GM18502 (cell line): ENCODE measurements around the gene IP6K3.
A peak's percentile ranks its signal among the peaks of the same experiment; 100 is the strongest.

Experiments
- ATAC-seq: cut with Tn5 transposase; IDR thresholded peaks from one replicate; pipeline ENCODE4 v1.9.1; 2021; ENCODE audit warnings: mild to moderate bottlenecking; ENCODE audit not compliant: unreplicated experiment, poor library complexity

IP6K3 gene, protein sequence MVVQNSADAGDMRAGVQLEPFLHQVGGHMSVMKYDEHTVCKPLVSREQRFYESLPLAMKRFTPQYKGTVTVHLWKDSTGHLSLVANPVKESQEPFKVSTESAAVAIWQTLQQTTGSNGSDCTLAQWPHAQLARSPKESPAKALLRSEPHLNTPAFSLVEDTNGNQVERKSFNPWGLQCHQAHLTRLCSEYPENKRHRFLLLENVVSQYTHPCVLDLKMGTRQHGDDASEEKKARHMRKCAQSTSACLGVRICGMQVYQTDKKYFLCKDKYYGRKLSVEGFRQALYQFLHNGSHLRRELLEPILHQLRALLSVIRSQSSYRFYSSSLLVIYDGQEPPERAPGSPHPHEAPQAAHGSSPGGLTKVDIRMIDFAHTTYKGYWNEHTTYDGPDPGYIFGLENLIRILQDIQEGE

GRCh38 chr6:33746651-33747100 lies at the start of gene IP6K3:
Gene IP6K3 (minus strand): TSS chr6:33746905. CDS start chr6:33735476, 11,429 bp downstream.
- ATAC-seq = no peak

DNA sequence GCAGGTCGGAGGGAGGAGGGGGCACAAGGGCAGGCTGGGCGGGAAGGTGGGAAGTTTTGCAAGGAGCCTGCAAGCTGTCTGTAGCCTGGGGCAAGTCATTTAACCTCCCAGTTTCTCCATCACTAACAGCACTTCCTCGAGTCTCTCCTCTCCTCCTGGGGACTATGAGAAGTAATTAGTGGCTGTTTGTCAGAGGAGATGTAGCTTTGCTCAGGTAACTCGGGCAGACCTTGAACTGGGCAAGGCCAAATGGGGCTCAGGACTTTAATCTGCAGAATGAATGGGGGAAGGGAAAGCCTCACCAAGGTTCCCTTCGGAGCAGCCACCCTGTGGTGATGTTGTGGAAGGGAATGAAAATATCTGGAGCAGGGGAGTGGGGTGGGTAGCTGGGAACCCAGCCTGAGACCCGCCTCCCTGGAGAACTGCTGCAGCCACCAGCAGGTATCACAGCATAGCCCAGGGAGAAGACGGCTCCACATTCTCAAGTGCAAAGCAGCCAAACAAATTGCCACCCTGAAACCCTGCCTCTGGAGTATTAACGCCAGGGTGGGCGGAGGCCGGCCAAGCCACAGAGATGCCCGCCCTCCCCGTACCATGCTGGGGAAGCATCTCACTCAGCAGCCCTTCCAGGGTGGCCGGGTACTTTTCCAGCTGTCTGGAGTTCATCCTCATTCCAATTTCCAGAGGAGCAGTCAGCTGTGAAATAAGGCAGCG lies 48.4 kb upstream of the IP6K3 start:
- ATAC-seq = no peak

DNA sequence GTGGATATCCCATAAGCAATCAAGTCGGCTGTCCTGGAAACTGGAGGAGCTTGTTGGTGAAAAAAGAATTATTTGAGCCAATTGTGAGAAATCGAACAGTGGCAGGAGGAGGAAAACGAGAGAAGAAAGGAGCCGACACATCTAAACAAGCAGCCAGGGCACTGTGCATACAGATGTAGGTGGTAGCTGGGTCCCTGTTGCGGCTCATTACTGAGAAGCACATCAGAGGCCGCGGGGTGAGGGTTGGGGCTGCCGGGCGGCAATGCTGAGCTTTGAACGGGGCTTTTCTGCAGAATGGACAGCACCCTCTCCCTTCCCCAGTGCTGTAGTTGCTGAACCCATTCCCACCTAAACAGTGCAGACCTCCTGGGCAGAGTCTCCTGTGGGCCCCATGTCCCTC lies 46.3 kb upstream of the IP6K3 start:
- no peak for ATAC-seq

DNA sequence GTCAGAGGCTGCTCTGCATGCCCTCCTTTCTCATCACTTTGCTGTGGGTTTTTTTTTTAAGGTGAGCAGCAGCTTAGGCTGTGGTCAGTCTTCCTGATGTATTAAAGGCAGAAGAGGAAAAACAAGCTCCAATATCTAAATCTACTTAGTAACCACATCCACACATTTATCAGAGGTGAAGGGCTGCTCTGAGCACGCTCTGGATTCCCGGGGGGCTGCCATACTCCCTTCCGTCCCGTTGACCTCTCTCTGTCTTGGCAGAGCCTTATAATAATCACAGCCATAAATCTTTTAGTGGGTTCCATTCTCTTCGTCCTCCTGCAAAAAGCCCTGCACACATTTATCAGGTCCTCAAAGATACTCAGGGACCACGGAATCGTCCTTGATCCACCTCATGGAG lies 44.9 kb upstream of the IP6K3 start:
- ATAC-seq = no peak

- no peak for ATAC-seq
Observed at GRCh38 chr6:33790910-33791309, 44.2 kb upstream of the IP6K3 start.

DNA sequence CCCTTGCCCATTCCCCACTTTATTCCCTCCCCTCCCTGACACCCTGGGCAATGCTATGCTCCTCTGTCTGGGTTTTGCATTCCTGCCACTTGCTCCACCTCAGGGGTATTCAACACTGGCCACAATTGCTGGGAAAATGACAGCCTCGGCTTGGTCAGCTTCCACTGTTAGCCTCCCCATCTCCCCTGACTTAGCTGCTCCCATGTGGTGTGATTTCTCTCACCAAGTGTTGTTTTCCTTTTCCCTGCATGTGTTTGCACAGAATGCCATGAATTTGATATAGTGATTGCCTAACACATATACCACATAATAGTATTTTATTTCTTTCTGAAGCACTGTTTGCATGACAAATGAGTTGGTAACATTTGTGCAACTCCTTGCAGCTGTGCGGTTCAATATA lies 43.7 kb upstream of the IP6K3 start:
- no peak for ATAC-seq

DNA sequence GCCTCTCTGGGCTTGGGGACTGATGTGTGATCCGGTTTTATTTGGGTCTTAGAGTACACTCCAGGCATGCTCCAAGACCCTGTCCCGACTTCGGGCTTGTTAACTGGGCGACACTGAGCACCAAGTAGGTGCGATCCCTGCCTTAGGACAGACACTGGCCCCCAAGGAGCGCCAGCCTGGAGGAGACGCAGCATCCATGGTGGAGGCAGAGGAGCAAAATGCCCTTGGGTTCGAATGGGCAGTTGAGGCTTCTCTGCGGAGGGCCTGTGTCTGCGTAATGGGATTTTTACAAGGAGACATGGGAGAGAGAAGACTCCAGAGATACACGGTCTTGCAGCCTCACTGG lies 42.8 kb upstream of the IP6K3 start:
- ATAC-seq = no peak

DNA sequence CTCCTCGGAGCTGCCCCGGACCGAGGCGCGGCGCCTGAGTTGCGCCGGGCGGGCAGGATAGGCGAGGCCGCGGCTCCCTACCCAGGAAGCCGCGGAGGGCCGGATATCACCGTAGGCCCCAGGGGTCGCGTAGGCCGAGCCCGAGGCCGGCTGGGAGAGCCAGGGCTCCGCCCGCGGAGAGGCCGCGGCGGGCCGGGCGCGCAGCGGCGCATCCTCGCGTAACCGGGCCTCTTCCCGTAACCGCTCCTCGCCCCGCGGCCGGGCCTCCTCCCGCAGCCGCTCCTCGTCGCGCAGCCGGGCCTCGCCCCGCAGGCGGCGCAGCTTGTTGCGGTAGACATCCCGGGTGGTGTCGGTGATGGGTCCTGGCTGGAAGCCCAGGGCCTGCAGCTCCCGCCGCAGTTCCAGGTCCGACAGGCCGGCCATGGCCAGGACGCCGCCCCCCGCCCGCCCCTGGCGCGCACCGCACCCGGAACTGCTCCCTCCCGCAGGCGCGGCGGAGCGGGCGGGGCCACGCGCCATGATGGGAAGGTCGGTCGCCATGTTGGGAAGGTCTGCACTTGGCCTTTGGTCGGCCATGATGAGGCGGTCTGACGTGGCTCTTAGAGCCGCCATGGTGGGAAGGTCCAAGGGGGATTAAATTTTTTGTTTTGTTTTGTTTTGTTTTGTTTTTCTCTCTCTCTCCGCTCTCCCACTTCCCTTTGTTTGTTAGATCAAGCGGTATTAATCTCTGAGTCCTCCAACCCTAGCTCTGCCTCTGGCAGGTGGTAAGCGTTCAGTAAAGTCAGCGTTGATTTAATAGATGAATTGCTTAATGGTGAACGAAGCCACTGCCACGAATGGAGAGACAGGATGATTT lies 42.2 kb upstream of the IP6K3 start, which contains the start of gene LEMD2:
LEMD2 (minus strand) TSS at position 437 of the 856 bp plus-strand sequence; CDS start at position 423, 14 bp downstream.
- peak; percentile 86 for ATAC-seq

- ATAC-seq = peak; percentile 54
Observed at GRCh38 chr6:33787954-33788693, 41.4 kb upstream of the IP6K3 start.

GRCh38 chr6:33787346-33787953 lies 40.7 kb upstream of the IP6K3 start:
- no peak for ATAC-seq

DNA sequence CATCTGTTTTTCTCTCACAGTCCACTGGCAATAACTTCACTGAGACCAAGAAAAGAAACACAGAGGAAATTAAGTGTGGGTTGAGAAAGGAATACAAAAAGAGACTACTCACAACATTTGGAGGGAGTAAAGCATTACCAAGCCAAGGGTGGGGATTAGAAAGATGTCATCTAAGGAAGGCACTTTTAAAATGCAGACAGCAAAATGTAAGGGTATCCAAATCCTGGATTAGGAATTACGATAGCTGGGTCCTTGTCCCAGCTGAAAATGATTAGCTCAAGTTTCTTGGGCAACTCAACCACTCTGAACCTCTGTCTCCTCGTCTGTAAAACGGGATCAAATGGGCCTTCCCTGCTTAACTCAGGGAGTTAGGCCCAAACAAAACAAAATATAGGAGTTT lies 40.0 kb upstream of the IP6K3 start:
- ATAC-seq = no peak

- no peak for ATAC-seq
Observed at GRCh38 chr6:33785778-33786177, 39.1 kb upstream of the IP6K3 start.

DNA sequence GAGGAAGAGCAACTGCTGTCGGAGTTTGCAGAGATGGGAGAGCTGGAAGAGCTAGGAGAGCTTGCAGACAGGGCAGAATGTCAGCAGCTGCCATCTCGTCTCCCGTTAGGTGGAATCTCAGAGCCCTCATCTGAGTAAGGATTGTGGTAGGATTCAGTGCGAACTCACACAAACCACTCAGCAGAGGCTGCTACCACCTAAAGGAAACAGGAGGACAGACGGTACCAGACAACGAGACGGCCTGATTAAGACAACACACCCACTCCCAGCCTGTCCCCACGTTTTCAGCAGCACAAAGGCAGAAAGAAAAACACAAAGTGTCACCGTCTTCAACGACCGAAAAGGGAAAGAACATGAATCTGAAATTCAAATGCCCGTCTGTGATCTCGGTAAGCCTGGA lies 38.1 kb upstream of the IP6K3 start:
- no peak for ATAC-seq

- no peak for ATAC-seq
Observed at GRCh38 chr6:33783781-33784520, 37.2 kb upstream of the IP6K3 start.

DNA sequence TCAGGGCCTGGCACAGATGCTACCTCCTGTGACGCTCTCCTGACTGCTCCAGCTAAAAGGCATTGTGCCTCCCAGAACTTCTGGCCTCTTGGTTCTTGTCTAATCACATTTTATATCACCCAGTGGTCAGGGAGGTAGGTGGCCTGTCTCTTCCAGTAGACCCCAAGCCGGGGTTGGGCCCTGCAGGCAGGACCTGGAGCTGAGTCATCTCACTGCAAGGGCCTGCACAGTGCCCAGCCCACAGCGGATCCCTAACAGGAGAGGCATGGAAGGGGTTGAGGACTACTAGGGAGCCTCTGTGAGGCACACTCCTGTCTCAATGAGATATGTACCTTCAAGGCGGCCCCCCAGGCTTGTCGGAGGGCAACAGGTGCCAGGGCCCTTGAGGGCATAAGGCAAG lies 35.9 kb upstream of the IP6K3 start:
- no peak for ATAC-seq

GRCh38 chr6:33781131-33781975 lies 34.6 kb upstream of the IP6K3 start:
- no peak for ATAC-seq

GRCh38 chr6:33779895-33780294 lies 33.2 kb upstream of the IP6K3 start:
- no peak for ATAC-seq

GRCh38 chr6:33779290-33779689 lies 32.6 kb upstream of the IP6K3 start:
- no peak for ATAC-seq
